Measurements from ENCODE around the gene TSEN54.

Gene TSEN54

DNA sequence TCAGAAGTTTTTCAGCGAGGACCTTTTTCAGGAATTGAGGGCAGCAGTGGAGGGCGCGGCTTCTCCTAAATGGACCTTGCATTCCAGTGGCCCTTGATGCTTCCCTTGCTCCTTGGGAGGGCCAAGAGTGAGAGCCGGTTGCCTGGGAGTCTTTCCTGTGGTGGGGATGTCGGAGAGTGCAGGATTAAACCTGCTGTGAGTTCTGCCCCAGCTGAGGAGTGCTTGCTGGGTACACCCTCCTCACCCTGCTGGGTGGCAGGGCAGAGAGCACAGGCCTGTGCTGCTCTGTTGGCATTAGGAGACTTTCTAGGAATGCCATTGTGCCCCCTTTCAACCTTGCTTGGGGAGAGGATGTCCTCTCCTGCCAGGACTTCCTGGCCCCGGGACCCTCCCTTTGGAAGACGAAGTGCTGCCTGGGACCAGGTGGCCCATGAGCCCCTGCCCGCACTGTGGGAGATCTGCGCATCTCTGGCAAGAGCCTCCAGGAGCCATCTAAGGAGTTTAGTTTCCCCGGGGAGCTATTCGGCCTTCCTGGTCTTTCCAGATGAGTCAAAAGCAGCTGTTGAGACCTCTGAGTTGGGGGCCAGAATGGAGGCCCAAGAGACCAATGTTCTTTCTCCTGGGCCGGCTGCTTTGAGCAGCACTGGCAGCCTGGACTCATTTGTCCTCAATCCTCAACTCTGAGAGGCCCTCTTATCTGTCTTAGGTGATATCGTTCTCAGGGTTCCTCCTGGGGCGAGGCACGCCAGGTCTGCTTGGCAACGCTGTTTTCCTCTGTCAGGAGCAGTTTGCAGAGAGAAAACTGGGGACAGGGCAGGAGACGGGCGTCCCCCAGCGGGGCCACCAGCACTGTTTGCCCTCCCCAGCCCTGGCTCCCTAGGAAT is 14.8 kb downstream of the TSEN54 start:
- H3K27ac ChIP-seq = no peak overlapping the region

DNA sequence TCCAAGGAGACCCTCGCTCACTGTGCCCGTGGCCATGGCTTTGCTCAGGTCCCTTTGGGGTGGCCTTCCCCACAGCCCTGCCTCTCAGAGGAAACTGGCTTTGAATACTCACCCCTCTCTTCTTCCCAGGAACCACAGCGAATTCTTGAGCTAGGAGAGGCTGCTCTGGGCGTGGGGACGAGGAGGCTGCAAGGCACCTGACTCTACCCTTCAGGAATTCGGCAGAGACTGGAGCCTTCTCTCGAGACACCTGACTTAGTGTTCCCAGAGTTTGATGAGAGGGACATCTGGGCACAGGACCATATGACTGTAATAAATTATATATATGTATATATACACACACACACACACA is 15.4 kb downstream of the TSEN54 start:
- TF ChIP-seq ZFX (IDR thresholded peaks at IDR 0.05; ENCODE audit: borderline replicate concordance) = no peak

More for the DNA sequence above, 14.8 kb downstream of the TSEN54 start:
- TF ChIP-seq, protein P1, sequence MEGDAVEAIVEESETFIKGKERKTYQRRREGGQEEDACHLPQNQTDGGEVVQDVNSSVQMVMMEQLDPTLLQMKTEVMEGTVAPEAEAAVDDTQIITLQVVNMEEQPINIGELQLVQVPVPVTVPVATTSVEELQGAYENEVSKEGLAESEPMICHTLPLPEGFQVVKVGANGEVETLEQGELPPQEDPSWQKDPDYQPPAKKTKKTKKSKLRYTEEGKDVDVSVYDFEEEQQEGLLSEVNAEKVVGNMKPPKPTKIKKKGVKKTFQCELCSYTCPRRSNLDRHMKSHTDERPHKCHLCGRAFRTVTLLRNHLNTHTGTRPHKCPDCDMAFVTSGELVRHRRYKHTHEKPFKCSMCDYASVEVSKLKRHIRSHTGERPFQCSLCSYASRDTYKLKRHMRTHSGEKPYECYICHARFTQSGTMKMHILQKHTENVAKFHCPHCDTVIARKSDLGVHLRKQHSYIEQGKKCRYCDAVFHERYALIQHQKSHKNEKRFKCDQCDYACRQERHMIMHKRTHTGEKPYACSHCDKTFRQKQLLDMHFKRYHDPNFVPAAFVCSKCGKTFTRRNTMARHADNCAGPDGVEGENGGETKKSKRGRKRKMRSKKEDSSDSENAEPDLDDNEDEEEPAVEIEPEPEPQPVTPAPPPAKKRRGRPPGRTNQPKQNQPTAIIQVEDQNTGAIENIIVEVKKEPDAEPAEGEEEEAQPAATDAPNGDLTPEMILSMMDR (IDR thresholded peaks at IDR 0.05) = no peak
- TF ChIP-seq ZFX (IDR thresholded peaks at IDR 0.05; ENCODE audit: borderline replicate concordance) = no peak

DNA sequence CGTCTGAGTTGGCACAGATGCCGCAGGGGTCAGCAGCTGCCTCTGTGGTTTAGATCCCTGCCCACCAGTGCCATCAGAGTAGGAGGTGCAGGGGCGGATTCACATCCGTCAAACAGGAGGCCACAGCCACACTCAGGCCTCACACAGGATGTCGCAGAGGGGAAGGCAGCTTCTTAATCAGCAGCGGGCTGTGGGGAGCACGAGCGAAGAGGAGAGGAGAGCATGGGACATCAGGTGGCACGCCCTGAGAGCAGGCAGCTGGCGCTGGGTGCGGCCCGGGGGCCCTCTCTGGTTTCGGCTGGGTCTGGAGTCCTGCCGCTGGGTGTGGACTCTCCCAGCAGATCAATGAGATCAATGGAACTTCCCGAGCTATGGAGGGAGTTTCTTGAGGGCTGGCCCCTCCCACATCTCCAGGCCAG is 18.8 kb downstream of the TSEN54 start:
- no peak overlapping the region for H3K27ac ChIP-seq
- TF ChIP-seq, protein P1 (IDR thresholded peaks at IDR 0.05) = no peak

More for the DNA sequence above, 15.4 kb downstream of the TSEN54 start:
- H3K27ac ChIP-seq = no peak overlapping the region

DNA sequence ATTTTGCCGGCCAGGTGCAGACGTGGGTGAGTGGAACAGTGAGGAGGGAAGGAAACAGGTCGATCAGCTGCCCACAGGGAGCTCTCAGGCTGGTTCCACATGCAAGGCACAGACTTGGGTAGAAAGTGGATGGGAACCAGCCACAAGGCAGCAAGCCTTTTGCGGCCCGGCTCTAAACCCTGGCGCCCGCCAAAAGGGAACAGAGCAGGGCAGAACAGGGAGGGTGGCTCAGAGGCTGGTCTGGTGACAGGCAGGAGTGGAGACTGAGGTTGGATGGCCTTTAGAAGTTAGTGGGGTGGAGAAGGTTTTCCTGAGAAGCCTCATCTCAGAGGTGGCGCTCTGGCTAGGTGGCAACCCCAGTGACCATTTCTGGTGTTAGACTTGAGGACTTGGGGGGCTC is 19.5 kb downstream of the TSEN54 start:
- TF ChIP-seq, protein P1 (IDR thresholded peaks at IDR 0.05) = no peak
- no peak for TF ChIP-seq ZFX (IDR thresholded peaks at IDR 0.05; ENCODE audit: borderline replicate concordance)
- H3K27ac ChIP-seq = no peak overlapping the region

DNA sequence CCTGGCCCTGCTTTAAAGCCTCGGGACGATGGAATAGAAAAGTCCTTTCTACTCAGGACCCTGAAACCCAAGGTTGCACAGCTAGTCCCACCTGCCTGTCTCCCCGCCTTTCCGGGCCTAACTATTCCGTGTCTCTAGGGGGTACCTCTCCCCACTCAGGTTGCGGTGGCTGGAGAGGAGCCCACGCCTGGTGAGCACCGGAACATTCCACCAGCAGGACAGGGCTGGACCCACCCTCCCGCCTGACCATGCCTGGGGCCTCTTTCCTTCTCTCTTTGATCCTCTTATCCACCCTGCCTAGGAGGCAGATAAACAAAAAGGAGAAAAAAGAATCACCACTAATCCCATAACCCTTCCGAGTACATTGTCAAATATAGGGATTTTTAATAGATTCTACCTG is 20.0 kb downstream of the TSEN54 start:
- TF ChIP-seq, protein P1 (IDR thresholded peaks at IDR 0.05) = no peak
- TF ChIP-seq ZFX (IDR thresholded peaks at IDR 0.05; ENCODE audit: borderline replicate concordance) = no peak
- H3K27ac ChIP-seq = no peak overlapping the region

DNA sequence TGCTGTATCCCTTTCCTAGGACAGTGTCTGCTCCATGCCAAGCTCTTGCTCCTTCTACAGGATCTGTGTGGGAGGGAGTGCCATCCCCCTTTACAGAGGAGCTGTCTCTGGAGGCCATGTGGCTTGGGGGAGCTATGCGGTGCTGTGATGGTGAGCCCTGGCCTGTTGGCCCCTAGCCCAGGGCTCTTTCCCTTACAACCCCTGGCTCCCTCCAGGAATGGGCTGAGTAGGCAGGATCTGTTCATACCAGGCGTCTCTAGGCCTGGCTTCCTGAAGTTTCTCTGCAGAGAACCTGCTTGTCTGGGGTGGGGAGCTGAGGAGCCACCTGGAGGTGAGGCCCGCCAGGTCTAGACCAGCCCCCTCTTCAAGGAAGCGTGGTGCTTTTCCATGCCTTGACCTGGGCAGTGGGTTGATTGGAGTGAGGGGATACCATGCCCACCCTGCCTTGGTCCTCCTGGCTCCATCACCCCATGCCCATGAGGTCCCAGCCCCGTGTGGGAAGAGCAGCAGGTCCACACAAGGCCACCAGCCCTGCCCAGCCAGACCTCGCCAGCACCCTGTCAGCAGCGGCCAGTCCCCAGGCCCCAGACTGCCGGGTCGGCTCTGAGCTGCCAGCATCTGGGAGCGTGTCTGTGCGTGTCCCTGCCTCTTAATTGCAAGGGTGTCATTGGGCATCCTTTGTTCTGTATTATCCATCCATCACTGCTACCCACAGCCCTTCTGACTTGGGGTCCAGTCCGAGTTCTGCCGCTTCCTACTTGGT is 23.8 kb downstream of the TSEN54 start:
- TF ChIP-seq ZFX (IDR thresholded peaks at IDR 0.05; ENCODE audit: borderline replicate concordance) = no peak
- TF ChIP-seq, protein P1 (IDR thresholded peaks at IDR 0.05) = no peak
- H3K27ac ChIP-seq = 0 out of 2 replicates have a peak overlapping the region, but pooled peaks have one; percentile 2

DNA sequence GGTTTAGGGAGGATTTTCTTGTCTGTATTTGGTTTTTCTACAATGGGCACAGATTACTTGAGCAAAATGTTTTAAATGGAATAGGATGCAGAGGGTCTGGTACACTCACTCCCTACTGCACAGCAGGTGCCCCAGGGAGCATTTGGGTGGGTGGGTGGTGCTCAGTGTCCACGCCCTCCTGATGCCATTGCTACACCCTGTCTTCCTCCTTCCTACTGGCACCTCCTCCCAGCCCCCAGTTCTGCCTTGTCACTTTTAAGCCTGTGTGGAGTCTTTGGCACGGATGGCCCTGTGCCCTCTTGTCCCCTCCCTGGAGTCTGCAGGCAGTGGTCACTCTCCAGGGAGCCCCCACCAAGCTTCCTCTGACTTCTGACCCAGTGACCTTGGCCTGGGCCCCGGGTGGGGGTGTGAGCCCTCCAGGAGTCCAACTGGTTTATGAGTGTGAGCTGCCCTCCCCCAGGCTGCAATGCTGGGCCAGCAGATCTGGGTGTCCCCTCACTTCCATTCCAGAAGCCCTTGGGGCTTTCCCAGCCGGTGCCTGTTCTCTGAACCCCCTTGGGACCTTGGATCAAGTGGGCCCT is 24.7 kb downstream of the TSEN54 start:
- TF ChIP-seq, protein P1 (IDR thresholded peaks at IDR 0.05) = no peak
- TF ChIP-seq ZFX (IDR thresholded peaks at IDR 0.05; ENCODE audit: borderline replicate concordance) = no peak
- H3K27ac ChIP-seq = no peak overlapping the region

Measured in 22Rv1 (cell line).